OCI-LY1 (cell line): ENCODE data around the gene APBA1.

Source experiments
- CTCF ChIP-seq: fragments of 200-600 bp; sonication (generic), shearing (Covaris generic); IDR thresholded peaks from 2 replicates; pipeline ENCODE4 v1.5.1; 2017; ENCODE audit warnings: mild to moderate bottlenecking, antibody characterized with exemption, low read length, moderate library complexity, mixed read lengths
- EZH2 ChIP-seq: fragments of 200-600 bp; sonication (generic), shearing (Covaris generic); IDR thresholded peaks from 2 replicates; pipeline ENCODE4 v1.8.0; 2017; ENCODE audit warnings: borderline replicate concordance, mixed run types, mild to moderate bottlenecking, antibody characterized with exemption, low read length, moderate library complexity, mixed read lengths

- no peak for TF ChIP-seq CTCF
- no peak for TF ChIP-seq EZH2
These were observed 200.0 kb downstream of the APBA1 start for GRCh38 chr9:69472101-69472620.
